PFSK-1 (cell line): ENCODE data around the gene FOXB1.

ENCODE experiments used
- FOXP2 ChIP-seq: optimal IDR thresholded peaks from 2 replicates; pipeline ENCODE3; 2011; ENCODE audit warnings: borderline replicate concordance, control low read depth, inconsistent platforms; ENCODE audit not compliant: insufficient read depth; ENCODE audit errors: extremely low read length, extremely low read depth
- POLR2AphosphoS5 ChIP-seq: IDR thresholded peaks from 2 replicates; pipeline ENCODE4 v1.6.1; 2012; ENCODE audit warnings: low read depth, mild to moderate bottlenecking, control low read depth, low read length, moderate library complexity
- SIN3A ChIP-seq: IDR thresholded peaks from 2 replicates; pipeline ENCODE4 v1.6.1; 2012; ENCODE audit warnings: mild to moderate bottlenecking, low read length, moderate library complexity, borderline replicate concordance; ENCODE audit not compliant: insufficient read depth
- TAF1 ChIP-seq: IDR thresholded peaks from 2 replicates; pipeline ENCODE4 v1.6.1; 2012; ENCODE audit warnings: low read length, control low read depth, borderline replicate concordance; ENCODE audit not compliant: insufficient read depth
- TF ChIP-seq, protein P1 (sequence below), 2 experiments: IDR thresholded peaks; 2 replicates each; pipeline versions ENCODE4 v1.6.1 to v1.8.0; 2011 to 2012; ENCODE audit warnings: low read depth in 2 of 2, low read length in 2 of 2, control low read depth in 1 of 2, inconsistent platforms in 1 of 2, mild to moderate bottlenecking in 1 of 2, moderate library complexity in 1 of 2; ENCODE audit not compliant: insufficient read depth in 1 of 2

DNA sequence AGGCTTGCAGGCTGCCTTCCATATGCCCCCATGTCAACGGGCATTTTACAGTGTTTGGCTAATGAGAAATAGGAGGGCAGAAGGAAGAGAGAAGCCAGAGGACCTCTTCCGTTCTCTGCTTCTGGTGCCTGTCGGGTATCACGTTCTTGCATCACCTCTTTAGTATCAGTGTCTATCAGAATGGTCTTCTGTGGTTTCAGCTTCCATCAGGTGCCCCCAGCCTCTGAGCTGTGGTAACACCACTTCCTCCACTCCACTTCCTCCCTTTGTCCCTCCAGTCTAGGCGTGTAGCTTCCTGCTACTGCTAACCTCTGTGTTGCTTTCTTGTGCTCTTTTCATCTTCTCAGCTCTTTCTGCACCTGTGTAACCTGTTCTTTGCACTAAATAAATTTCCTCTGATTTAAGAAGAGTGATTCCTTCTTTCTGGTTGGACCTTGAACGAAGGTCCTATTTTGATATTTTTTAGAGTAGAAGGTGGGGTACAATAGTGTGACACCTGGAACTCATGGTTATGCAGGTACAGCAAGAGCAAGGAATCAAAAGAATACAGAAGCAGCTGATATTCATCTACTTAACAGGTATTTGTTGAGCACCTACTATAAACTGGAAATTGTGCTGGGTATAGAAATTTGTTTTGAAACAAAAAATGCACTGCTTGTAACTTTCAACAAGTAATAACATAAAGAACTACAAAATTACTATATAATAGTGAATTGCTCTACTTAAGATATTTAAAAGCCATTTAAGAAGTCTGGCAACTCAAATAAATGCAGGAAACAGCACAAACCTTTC, 27.4 kb upstream of the FOXB1 start:
- no peak for TF ChIP-seq POLR2AphosphoS5
- TF ChIP-seq TAF1 = no peak
- TF ChIP-seq, protein P1, sequence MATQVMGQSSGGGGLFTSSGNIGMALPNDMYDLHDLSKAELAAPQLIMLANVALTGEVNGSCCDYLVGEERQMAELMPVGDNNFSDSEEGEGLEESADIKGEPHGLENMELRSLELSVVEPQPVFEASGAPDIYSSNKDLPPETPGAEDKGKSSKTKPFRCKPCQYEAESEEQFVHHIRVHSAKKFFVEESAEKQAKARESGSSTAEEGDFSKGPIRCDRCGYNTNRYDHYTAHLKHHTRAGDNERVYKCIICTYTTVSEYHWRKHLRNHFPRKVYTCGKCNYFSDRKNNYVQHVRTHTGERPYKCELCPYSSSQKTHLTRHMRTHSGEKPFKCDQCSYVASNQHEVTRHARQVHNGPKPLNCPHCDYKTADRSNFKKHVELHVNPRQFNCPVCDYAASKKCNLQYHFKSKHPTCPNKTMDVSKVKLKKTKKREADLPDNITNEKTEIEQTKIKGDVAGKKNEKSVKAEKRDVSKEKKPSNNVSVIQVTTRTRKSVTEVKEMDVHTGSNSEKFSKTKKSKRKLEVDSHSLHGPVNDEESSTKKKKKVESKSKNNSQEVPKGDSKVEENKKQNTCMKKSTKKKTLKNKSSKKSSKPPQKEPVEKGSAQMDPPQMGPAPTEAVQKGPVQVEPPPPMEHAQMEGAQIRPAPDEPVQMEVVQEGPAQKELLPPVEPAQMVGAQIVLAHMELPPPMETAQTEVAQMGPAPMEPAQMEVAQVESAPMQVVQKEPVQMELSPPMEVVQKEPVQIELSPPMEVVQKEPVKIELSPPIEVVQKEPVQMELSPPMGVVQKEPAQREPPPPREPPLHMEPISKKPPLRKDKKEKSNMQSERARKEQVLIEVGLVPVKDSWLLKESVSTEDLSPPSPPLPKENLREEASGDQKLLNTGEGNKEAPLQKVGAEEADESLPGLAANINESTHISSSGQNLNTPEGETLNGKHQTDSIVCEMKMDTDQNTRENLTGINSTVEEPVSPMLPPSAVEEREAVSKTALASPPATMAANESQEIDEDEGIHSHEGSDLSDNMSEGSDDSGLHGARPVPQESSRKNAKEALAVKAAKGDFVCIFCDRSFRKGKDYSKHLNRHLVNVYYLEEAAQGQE (IDR thresholded peaks at IDR 0.05; ENCODE audit: insufficient read depth in 1 of 2, low read depth in 2 of 2, low read length in 2 of 2) = no peak
- no peak for TF ChIP-seq SIN3A
- no peak for TF ChIP-seq FOXP2
